ENCODE results near the gene COLEC11.

The COLEC11 gene

GRCh38 chr2:3650140-3650920, 55.4 kb downstream of the COLEC11 start:
- ChIA-PET CTCF (interaction anchor here (0.5 to 1.1 kb wide), 9 partner anchors 8 to 1739 kb away, joined by 3 to 5 read pairs (median 3); no protein-coding TSS in a partner anchor), POLR2A (ENCODE audit: low non-redundant PET) (no interaction called here)
- TF ChIP-seq CTCF (conservative IDR thresholded peaks at IDR 0.05; ENCODE audit: low read depth), result no peak
- peak overlapping the region; percentile 39 for H3K27ac ChIP-seq
- no peak for DNase-seq (ENCODE audit: low spot score)

GRCh38 chr2:3651691-3652648, 57.1 kb downstream of the COLEC11 start:
- no peak for DNase-seq (ENCODE audit: low spot score)
- POLR2A ChIA-PET (ENCODE audit: low non-redundant PET), result interaction anchor here (0.8 kb wide), 1 partner anchor 346 kb away, joined by 7 read pairs; no protein-coding TSS in a partner anchor
- CTCF ChIA-PET, result interaction anchor here (0.5 to 0.9 kb wide), 3 partner anchors 42 to 232 kb away, joined by 4 to 5 read pairs (median 5); no protein-coding TSS in a partner anchor
- peak overlapping the region; percentile 18; the same call in 1 of the 2 replicates for H3K27ac ChIP-seq
- TF ChIP-seq CTCF (conservative IDR thresholded peaks at IDR 0.05; ENCODE audit: low read depth), result no peak

- ChIA-PET CTCF (no interaction called here), POLR2A (ENCODE audit: low non-redundant PET) (no interaction called here)
- H3K27ac ChIP-seq, result no peak overlapping the region
- DNase-seq (ENCODE audit: low spot score), result no peak
- no peak for TF ChIP-seq CTCF (conservative IDR thresholded peaks at IDR 0.05; ENCODE audit: low read depth)
These were observed 58.1 kb downstream of the COLEC11 start for GRCh38 chr2:3652896-3653625.

- no peak for TF ChIP-seq CTCF (conservative IDR thresholded peaks at IDR 0.05; ENCODE audit: low read depth)
- DNase-seq (ENCODE audit: low spot score), result no peak
- H3K27ac ChIP-seq, result no peak overlapping the region
- POLR2A ChIA-PET (ENCODE audit: low non-redundant PET), result no interaction called here
- CTCF ChIA-PET, result no interaction called here
These were observed 59.1 kb downstream of the COLEC11 start for GRCh38 chr2:3654011-3654410.

- TF ChIP-seq CTCF (conservative IDR thresholded peaks at IDR 0.05; ENCODE audit: low read depth), result no peak
- ChIA-PET CTCF (no interaction called here), POLR2A (ENCODE audit: low non-redundant PET) (no interaction called here)
- no peak overlapping the region for H3K27ac ChIP-seq
- no peak for DNase-seq (ENCODE audit: low spot score)
These were observed 59.8 kb downstream of the COLEC11 start for GRCh38 chr2:3654531-3655225.

All from RWPE1 (cell line).